GM18508 (cell line): ENCODE data around the gene CBX8.

Experiments used
- ATAC-seq: cut with Tn5 transposase; IDR thresholded peaks from one replicate; pipeline ENCODE4 v1.9.1; 2021; ENCODE audit warnings: moderate number of reproducible peaks; ENCODE audit not compliant: insufficient read depth, unreplicated experiment

The CBX8 gene

DNA sequence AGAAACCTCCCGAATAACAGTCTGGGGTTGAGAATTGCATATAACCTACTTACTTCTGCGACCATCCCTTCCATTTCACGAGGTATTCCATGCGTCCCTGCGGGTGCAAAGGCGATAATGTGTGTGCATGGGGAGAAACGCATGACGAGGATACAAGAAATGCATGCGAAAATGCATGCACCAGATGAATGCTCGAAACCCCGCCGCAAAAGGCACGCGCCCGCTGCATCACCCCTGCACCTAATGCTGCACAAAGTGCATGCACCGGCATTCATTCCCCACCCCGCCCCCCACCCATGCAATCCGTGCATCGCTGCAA, 474 bp downstream of the CBX8 start:
- no peak for ATAC-seq

- no peak for ATAC-seq
These were observed 958 bp downstream of the CBX8 start for GRCh38 chr17:79795795-79796443.

- no peak for ATAC-seq
These were observed 2.0 kb downstream of the CBX8 start for GRCh38 chr17:79794659-79795511.

DNA sequence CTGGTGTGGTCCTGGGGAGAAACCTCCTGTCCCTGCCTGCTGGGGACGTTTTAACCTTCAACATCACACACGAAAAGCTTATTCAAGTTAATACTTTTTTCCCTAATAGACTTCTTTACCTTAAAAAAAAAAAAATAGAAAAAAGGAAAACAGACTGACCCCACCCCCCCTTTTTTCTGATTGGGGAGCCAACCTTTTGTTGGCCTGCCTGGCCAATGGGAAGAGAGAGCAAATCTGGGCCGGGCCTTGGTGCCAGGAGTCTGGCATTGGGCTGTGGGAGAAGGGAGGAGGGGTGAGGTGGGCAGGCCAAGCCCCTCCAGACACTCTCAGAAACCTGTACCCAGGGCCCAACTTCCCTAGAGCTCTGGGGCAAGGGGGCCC, 3.0 kb downstream of the CBX8 start:
- no peak for ATAC-seq

DNA sequence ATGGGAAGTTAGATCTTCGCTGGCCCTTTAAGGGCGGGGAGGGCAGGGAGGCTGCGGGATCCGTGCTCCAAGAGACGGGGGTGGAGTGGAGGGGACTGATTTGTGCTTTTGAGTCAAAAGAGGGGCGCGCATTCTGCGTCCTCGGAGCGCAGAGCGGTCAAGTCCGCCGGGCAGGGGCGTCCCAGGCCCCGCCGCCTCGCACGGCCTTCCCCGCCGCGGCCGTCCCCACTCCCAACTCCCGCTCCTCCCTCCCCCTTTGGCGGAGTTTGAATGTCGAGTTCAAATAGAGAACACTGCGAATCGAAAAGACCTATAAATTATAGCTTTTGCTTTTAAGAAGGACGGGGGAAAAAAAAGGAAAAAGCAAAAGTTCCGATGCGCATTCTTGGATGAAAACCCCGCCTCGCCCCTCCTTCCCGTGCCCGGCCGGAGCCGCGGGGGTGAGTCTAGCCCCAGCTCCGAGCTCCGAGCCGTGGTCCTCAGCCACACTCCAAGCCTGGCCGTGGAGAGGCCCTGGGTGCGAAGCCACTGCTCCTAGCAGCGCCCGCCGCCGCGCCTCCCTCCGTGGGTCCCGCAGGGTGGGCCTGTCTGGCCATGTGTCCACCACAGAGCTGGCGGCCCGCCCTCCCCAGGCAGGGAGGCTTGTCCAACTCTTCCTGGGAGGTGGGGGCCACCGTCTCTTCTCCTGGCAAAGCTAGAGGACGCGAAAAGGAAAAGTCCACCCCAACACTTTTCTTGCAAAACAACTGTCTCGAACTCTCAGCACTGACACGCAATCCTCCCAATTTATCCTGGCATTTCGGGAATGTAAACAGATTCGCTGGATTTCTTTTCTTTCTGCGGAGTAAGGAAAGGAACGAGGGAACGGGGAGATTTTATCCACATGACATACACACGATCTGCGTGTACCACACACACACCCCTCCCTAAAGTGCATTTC, 3.6 kb downstream of the CBX8 start:
- ATAC-seq = no peak

- ATAC-seq = no peak
These were observed 4.5 kb downstream of the CBX8 start for GRCh38 chr17:79792341-79792871.

DNA sequence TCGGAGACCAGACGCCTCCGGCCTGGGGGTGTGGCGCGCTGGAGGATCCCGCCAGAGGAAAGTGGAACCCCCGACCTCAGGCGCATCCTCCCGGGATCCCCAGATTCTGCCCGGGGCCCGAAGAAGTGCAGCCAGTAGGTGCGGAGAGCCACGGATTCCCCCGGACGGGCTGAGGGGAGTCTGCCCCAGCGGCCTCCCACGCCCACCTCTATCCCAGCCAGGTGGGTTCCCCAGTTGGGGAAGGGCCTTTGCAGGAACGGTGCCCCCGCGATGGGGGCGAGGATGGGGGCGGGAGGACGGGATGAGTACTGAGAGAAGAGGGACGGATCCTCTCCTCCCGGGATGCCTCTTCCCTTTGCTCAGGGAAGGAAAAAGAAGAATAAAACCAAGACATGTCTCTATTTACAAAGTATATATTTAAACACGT, 5.1 kb downstream of the CBX8 start:
- ATAC-seq = no peak

DNA sequence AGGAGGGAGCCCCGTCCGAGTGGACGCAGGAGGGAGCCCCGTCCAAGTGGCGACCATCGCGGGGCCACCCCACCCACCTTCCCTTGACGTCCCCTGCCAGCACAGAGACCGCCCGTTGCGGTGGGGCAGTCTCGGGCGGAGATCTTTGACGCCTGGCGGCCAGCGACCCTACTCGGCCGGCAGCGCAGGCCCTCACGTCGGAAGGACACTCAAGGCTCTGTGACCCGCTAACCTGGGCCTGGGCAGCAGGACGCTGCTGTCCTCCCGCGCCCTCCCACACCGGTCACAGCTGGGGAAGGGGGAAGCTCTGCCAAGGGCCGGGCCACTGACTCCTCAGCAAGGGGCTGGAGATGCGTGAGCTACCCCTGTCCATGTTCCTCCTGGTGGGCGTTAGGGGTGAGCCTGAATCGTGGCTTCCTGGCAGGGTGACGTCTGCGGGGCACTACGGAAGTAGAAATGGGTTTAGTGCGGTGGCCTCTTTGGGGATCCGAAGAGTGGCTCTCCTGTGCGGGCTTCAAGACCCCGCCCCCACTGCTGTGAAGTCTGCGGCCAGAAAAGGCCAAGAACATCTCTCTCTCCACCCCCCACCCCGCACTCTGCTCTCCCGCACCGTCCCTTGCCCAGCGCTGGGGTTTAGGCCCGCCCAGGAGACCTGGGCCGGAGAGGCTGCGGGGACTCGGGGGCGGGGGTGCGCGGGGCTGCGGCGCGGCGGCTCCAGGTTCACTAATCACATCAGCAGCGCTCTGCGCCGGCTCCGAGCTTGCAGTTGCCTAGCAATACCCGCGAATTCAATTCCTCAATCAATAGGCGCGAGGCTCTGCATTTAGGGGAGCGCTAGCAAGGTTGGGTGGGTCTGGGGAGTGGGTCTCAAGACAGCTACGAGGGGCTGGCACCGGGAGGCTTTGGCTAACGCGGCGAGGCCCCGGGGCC, 5.8 kb downstream of the CBX8 start:
- ATAC-seq = no peak

GRCh38 chr17:79789943-79790804, 6.7 kb downstream of the CBX8 start:
- ATAC-seq = no peak

DNA sequence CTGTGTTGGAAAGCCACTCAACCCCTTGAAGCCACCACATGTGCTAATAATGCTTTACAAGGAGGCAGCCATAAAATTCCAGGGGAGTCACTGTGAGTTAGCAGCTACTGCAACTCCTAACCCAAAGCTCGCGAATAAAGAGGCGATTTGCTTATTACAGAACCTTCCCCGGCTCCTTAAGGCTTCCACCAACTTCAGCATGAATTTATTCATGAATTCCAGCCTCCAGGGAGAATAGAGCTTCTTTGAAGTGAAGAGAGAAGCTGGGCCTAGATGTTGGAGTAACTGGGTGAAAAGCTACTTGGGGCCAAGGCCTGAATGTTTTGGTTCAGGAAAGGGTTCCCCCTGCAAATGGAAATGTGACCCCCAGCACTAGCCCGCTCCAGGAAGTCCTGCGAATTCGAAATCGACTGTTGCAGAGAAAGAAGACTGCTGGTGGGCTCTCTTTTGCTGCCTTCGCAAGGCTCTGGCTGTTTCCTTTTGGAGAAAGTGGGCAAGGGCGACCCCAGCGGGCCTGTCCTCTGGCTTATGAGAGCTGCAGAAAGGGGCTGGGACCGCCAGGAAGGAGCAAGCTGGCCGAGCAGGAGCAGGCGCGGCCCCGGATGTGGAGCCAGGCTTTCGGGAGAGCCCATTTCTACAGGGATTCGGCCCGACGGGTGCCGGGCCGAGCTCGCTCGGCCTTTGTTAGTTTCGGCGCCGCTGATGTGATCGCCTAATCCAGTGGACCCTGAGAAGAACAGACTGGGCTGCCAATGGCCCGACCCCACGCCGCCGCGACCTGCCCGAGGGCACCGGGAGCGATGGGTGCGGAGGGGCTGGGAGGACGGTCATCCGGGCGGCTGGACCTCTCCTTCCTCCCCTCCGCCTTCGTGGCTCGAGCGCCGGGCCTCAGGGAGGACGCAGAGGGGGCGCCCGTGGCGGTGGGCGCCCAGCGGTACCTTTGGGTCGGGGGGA, 7.6 kb downstream of the CBX8 start:
- no peak for ATAC-seq

DNA sequence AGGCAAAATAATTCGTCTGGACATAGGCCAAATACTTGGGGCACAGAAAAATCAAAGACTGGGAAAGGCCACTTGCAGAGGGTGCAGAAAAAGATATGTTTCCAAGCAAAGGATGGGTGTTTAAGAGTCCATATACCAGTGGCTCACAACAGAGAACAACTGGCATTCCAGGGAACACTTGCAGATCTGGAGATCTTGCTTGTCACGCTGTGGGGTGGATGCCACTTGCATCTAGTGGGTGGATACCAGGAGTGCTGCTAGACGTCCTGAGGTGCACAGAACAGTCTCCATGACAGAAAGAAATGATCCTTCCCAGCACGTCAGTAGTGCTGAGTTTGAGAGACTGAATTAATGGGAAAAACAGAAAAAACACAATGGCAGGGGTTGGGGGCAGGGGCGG, 8.4 kb downstream of the CBX8 start:
- ATAC-seq = no peak

DNA sequence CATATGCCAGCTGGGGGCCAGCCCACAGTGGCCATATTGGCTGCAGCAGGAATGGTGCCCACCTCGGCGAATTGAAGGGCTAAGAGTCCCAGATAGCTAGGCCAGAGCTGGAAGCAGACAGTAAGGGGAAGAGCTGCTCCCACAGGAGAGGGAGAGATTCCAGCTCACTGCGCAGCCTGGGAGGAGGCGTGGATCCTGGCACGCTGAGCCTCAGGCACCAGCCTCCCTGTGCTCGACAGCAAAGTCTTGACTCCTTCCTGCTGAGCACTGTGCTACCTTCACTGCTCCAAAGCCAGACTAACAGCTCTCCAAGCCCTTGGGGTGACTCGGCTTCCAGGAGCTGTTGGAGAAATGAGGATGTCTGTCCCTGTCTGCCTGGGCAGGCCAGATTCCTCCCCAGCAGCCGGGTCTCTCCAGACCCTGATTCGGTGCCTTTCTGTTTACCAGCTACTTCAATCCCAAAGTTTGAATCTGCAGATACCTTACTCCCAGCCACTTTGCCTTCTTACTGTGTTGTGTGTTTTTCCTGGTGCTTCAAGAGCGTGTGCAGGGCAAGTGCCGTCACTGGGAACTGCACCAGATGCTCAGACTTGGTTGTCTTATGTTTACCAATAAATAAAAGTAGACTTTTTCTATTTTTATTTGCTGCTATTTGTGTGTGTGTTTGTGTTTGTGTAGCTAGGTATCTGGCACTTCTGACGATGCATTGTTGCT, 9.8 kb downstream of the CBX8 start:
- no peak for ATAC-seq

DNA sequence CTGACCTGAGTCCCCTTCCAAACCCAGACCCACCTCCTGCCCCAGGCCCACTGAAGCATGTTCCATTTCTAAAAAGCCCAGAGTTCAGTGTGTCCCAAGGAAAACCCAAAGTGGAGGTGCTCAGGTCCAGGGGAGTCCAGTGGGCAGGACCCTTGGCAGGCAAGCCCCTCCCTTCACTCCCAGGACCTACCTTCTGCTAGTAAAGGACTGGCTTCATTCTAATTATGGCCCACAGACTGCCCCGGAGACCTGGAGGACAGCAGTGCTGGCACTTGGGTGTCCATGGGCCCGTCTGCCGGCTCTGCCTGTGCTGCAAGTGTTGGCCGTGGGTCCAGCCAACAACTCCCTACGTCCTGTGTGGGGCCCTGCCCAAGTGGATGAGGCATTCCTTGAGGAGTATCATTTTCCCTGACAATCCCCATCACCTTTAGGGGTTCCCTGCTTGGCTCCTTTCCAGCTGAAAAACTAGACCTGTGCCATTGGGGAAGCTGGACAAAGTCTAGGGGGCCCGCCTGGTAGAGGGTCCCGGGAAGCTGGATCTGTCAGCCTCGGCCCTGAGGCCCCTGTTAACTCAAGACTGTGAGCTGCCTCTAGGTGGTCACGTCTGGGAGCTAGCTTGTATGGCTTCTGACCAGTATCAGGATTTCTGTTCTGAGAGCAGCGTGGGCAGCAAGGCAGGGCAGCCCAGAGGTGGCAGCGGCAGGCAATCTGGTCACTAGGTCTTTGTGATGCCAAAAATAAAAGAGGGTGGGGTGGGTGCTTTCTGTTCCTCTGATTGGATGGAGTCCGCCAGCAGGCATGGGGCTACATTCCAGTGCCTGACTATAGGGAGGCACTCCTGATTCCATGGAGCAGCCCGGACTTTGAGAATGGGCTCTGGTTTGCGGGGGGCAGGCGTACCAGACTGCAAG, 10.7 kb downstream of the CBX8 start:
- ATAC-seq = no peak

- no peak for ATAC-seq
These were observed 11.6 kb downstream of the CBX8 start for GRCh38 chr17:79785017-79785899.

- no peak for ATAC-seq
These were observed 12.4 kb downstream of the CBX8 start for GRCh38 chr17:79784353-79785016.
